Stimulated activated CD4-positive, alpha-beta T cell treated with anti-CD3 and anti-CD28 coated beads, TNF-alpha, amount 100 ng/mL, for 24 hours (primary cell): ENCODE results near the gene RHBDL3.
"Not testable (repeated sequence)": the region's sequence is repeated elsewhere in the genome, so short reads cannot be mapped to it uniquely, and the experiment has no call there.

ENCODE experiments used
- DNase-seq, 3 experiments: peaks; one replicate each; pipeline ENCODE4 v3.0.0-alpha.2; 2020; ENCODE audit warnings: low read depth in 3 of 3

The RHBDL3 gene

GRCh38 chr17:32323811-32324491 is 58.3 kb downstream of the RHBDL3 start:
- peak in 1 of 3 experiments; percentile 15 for DNase-seq

- DNase-seq = no peak
These were observed 62.3 kb downstream of the RHBDL3 start for GRCh38 chr17:32327911-32328310.

- DNase-seq = no peak
These were observed 64.5 kb downstream of the RHBDL3 start for GRCh38 chr17:32330147-32330546.

- no peak for DNase-seq
These were observed 65.8 kb downstream of the RHBDL3 start for GRCh38 chr17:32331243-32332040.

GRCh38 chr17:32333187-32333586 is 67.6 kb downstream of the RHBDL3 start:
- no peak for DNase-seq

- DNase-seq = no peak
These were observed 69.4 kb downstream of the RHBDL3 start for GRCh38 chr17:32335046-32335445.

GRCh38 chr17:32335687-32336086 is 70.1 kb downstream of the RHBDL3 start:
- no peak for DNase-seq

- peak in 2 of 3 experiments; percentile 27 to 38 for DNase-seq
These were observed 75.7 kb downstream of the RHBDL3 start for GRCh38 chr17:32341141-32341856.

GRCh38 chr17:32341857-32342602 is 76.4 kb downstream of the RHBDL3 start, which contains the start of gene C17orf75:
C17orf75 (minus strand) TSS chr17:32342173; CDS start chr17:32342139, 34 bp downstream.
- DNase-seq = peak; percentile 66 to 82 (median 74)

- DNase-seq = no peak
These were observed 77.1 kb downstream of the RHBDL3 start for GRCh38 chr17:32342603-32343325.

- no peak for DNase-seq
These were observed 80.4 kb downstream of the RHBDL3 start for GRCh38 chr17:32345951-32346600.

GRCh38 chr17:32348483-32348800 is 82.8 kb downstream of the RHBDL3 start:
- DNase-seq = no peak

- DNase-seq = peak in 1 of 3 experiments; percentile 3
These were observed 83.8 kb downstream of the RHBDL3 start for GRCh38 chr17:32349503-32349853.

- peak; percentile 88 to 94 (median 92) for DNase-seq
These were observed 84.4 kb downstream of the RHBDL3 start, which contains the start of gene ZNF207 for GRCh38 chr17:32349854-32350665. ZNF207 (plus strand) TSS chr17:32350157; CDS start chr17:32350286, 129 bp downstream.

- DNase-seq = peak in 2 of 3 experiments; percentile 12 to 19
These were observed 85.2 kb downstream of the RHBDL3 start for GRCh38 chr17:32350666-32351418.

- DNase-seq = not testable (repeated sequence)
These were observed 87.1 kb downstream of the RHBDL3 start for GRCh38 chr17:32352734-32353133.

GRCh38 chr17:32355649-32356377 is 90.2 kb downstream of the RHBDL3 start:
- no peak for DNase-seq

GRCh38 chr17:32356378-32356743 is 90.7 kb downstream of the RHBDL3 start:
- DNase-seq = no peak
